ENCODE data around the gene EYA2.

GRCh38 chr20:47054506-47054905, 159.9 kb downstream of the EYA2 start:
- TF ChIP-seq, protein P1, sequence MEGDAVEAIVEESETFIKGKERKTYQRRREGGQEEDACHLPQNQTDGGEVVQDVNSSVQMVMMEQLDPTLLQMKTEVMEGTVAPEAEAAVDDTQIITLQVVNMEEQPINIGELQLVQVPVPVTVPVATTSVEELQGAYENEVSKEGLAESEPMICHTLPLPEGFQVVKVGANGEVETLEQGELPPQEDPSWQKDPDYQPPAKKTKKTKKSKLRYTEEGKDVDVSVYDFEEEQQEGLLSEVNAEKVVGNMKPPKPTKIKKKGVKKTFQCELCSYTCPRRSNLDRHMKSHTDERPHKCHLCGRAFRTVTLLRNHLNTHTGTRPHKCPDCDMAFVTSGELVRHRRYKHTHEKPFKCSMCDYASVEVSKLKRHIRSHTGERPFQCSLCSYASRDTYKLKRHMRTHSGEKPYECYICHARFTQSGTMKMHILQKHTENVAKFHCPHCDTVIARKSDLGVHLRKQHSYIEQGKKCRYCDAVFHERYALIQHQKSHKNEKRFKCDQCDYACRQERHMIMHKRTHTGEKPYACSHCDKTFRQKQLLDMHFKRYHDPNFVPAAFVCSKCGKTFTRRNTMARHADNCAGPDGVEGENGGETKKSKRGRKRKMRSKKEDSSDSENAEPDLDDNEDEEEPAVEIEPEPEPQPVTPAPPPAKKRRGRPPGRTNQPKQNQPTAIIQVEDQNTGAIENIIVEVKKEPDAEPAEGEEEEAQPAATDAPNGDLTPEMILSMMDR (IDR thresholded peaks at IDR 0.05; ENCODE audit: low read depth, low read length) = no peak
- TF ChIP-seq, protein P2, sequence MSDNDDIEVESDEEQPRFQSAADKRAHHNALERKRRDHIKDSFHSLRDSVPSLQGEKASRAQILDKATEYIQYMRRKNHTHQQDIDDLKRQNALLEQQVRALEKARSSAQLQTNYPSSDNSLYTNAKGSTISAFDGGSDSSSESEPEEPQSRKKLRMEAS (IDR thresholded peaks at IDR 0.05; ENCODE audit: low read depth, low read length) = no peak

Data from NB4 (cell line).